Astrocyte of the cerebellum (primary cell): ENCODE results near the gene ADIRF.
A peak's percentile ranks its signal among the peaks of the same experiment; 100 is the strongest.

Experiments
- DNase-seq: peaks from one replicate; pipeline ENCODE4 v3.0.0-alpha.2; 2011; ENCODE audit warnings: low read depth
- H3K4me3 ChIP-seq: 2 replicates; pipeline ENCODE4 v1.5.1; 2011; ENCODE audit warnings: mild to moderate bottlenecking, low read depth, low read length, moderate library complexity
- in situ Hi-C: cut with HindIII; loops from 2 replicates; pipeline ENCODE4 v1.10.0; 2017; ENCODE audit warnings: low sequenced_read_pairs
- TF ChIP-seq, protein P1 (sequence below): IDR thresholded peaks from 2 replicates; pipeline ENCODE4 v1.5.1; 2012; ENCODE audit warnings: low read length, low read depth, moderate library complexity, mild to moderate bottlenecking; ENCODE audit errors: missing control alignments

The ADIRF gene

DNA sequence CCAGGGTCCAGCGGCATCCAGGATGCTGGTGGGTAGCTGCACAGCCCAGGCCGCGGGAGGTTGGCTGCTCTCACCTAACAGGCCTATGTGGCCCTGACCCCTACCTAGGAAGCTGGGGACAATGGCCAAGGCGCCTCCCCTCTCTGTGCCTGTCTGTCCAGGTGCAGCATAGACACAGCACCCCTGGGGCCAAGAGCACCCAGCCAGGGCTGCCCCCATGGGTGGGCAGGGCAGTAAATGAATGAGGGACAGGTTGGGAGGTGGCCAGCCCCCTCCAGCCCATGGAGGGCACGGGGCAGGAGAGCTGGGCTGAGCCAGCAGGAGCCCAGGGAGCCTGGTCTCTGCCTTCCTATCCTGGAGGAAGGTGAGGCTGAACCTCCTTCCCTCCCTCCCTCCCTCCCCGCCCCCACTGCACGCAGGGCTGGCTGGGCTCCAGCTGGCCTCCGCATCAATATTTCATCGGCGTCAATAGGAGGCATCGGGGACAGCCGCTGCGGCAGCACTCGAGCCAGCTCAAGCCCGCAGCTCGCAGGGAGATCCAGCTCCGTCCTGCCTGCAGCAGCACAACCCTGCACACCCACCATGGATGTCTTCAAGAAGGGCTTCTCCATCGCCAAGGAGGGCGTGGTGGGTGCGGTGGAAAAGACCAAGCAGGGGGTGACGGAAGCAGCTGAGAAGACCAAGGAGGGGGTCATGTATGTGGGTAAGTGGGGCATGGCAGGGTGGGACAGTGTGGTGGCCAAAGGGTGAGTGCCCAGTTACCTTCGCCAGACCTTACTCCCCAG is 10.0 kb upstream of the ADIRF start, which contains the start of gene SNCG:
Gene SNCG (plus strand): TSS at position 484 of the 785 bp plus-strand sequence. CDS start 99 bp downstream, at position 583.
- in situ Hi-C loops: no loop called here
- no peak for DNase-seq
- TF ChIP-seq, protein P1, sequence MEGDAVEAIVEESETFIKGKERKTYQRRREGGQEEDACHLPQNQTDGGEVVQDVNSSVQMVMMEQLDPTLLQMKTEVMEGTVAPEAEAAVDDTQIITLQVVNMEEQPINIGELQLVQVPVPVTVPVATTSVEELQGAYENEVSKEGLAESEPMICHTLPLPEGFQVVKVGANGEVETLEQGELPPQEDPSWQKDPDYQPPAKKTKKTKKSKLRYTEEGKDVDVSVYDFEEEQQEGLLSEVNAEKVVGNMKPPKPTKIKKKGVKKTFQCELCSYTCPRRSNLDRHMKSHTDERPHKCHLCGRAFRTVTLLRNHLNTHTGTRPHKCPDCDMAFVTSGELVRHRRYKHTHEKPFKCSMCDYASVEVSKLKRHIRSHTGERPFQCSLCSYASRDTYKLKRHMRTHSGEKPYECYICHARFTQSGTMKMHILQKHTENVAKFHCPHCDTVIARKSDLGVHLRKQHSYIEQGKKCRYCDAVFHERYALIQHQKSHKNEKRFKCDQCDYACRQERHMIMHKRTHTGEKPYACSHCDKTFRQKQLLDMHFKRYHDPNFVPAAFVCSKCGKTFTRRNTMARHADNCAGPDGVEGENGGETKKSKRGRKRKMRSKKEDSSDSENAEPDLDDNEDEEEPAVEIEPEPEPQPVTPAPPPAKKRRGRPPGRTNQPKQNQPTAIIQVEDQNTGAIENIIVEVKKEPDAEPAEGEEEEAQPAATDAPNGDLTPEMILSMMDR: no peak
- H3K4me3 ChIP-seq: no peak within 1 kb of the TSS

GRCh38 chr10:86958901-86959736 is 9.2 kb upstream of the ADIRF start:
- DNase-seq: no peak
- in situ Hi-C loops: no loop called here
- TF ChIP-seq, protein P1: no peak
- no peak overlapping the region for H3K4me3 ChIP-seq

DNA sequence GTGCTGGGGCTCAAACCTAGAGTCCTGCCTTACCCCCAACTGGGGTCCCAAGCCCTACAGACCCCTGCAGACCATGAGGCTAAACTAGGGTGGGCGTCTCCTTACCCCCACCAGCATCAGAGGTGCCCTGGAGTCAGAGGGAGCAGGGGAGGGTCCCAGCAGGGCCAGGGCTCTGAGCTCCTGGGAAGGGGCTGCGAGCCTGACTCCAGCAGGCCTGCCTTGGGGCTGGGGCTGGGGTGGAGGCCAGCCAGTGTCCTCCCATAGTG is 8.6 kb upstream of the ADIRF start:
- no peak for DNase-seq
- TF ChIP-seq, protein P1: no peak
- no peak overlapping the region for H3K4me3 ChIP-seq
- in situ Hi-C loops: no loop called here

GRCh38 chr10:86960003-86960862 is 8.0 kb upstream of the ADIRF start:
- H3K4me3 ChIP-seq: no peak overlapping the region
- DNase-seq: no peak
- in situ Hi-C loops: no loop called here
- TF ChIP-seq, protein P1: peak; percentile 62

DNA sequence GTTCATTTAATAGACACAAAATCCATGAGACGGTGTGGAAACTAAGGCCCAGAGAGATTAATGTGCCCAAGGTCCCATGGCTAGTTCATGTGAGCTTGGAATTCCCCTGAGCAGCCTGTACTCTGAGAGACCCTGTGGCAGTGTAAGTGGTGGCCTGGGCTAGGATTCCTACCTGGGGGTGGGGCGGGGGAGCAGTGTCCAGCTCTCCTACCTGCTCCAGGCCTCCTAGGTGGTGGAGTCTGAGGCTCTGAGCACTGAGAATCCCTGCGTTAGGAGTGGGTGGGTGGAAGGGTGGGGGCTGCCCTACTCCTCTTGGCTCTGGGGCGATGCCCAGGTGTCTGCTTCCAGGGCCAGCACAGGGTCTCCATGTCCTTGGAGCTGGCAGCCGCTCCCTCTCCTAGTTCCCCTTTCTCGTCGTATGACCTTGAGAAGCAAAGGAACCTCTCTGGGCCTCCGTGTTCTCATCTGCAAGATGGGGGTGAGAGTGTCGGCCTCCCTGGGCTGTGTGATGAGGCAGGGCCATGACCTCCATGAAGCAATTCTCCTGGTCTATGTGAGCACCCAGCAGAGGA is 7.3 kb upstream of the ADIRF start:
- DNase-seq: no peak
- TF ChIP-seq, protein P1: no peak
- H3K4me3 ChIP-seq: no peak overlapping the region
- in situ Hi-C loops: no loop called here
